ENCODE data around the gene AHCYL2. TPM values are rescaled to one million over a fixed set of nuclear protein-coding genes. Genes with fewer than 3 reads are reported as not detected.

The AHCYL2 gene
- total and polyA plus RNA-seq, 2 of the 8 experiments (the other 6 are each of a cell fraction or from before 2014, with no cell fraction given): 20.7 to 25.4 TPM

DNA sequence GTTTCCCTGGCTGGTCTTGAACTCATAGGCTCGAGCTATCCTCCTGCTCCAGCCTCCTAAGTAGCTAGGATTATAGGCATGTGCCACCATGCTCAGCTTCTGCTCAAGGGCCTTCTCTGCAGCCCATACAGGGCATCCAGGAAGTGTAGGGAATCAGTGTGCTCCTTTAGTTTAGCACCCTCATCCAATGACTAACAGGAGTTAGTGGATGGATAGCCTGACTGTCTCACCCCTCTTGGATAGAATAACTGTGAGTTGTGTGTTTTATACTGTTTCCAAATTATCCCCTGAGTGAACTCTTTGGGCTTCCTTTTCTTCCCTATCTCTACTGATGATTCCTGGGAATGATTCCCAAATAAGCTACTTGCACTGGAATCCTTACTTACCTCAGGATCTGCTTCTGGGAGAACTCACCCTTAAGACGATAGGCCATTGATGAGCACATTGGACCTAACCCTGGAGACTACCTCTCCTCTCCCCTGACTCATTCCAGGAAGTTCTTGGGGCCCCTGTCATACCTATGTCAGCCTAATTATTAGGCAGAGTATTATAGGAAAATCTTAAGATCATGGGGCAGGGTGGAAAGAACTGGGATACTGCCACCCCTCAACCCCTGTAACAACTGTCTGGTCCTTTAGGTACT lies 227.9 kb downstream of the AHCYL2 start (continued):
- TF ChIP-seq ATF2 (IDR thresholded peaks at IDR 0.05; ENCODE audit: low read length): no peak
- no peak for TF ChIP-seq SUZ12 (IDR thresholded peaks at IDR 0.05; ENCODE audit: low read length)
- TF ChIP-seq TEAD4 (IDR thresholded peaks at IDR 0.05; ENCODE audit: low read depth, low read length): no peak
- no peak for TF ChIP-seq SP2 (IDR thresholded peaks at IDR 0.05; ENCODE audit: low read length)
- no peak for TF ChIP-seq POLR2A (IDR thresholded peaks at IDR 0.05; ENCODE audit: control extremely low read depth in 1 of 2, low read depth in 2 of 2, low read length in 2 of 2)
- no peak for TF ChIP-seq HDAC6 (IDR thresholded peaks at IDR 0.05; ENCODE audit: low read depth, low read length)
- TF ChIP-seq, protein P1, sequence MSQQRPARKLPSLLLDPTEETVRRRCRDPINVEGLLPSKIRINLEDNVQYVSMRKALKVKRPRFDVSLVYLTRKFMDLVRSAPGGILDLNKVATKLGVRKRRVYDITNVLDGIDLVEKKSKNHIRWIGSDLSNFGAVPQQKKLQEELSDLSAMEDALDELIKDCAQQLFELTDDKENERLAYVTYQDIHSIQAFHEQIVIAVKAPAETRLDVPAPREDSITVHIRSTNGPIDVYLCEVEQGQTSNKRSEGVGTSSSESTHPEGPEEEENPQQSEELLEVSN (IDR thresholded peaks at IDR 0.05): no peak
- TF ChIP-seq ZNF274 (IDR thresholded peaks at IDR 0.05; ENCODE audit: borderline replicate concordance, extremely low read depth, low read length): no peak
